Inflammatory macrophage treated with lipopolysaccharide for 4 hours (primary cell): Measurements from ENCODE around the gene AEN.

Source experiments
- DNase-seq: peaks from one replicate; pipeline ENCODE4 v3.0.0-alpha.2; 2020

AEN gene

GRCh38 chr15:88615303-88616107, 5.6 kb upstream of the AEN start:
- DNase-seq, result no peak

- DNase-seq, result no peak
Measured at GRCh38 chr15:88616240-88616639, 4.9 kb upstream of the AEN start.

GRCh38 chr15:88617031-88617722, 4.0 kb upstream of the AEN start:
- no peak for DNase-seq

- DNase-seq, result no peak
Measured at GRCh38 chr15:88617790-88618189, 3.4 kb upstream of the AEN start.

GRCh38 chr15:88618686-88619085, 2.5 kb upstream of the AEN start:
- DNase-seq, result no peak

GRCh38 chr15:88619796-88620195, 1.3 kb upstream of the AEN start:
- no peak for DNase-seq

GRCh38 chr15:88621789-88622604, 857 bp downstream of the AEN start:
- DNase-seq, result peak; percentile 69

GRCh38 chr15:88622605-88622975, 1.4 kb downstream of the AEN start:
- no peak for DNase-seq

- DNase-seq, result peak; percentile 88
Measured at GRCh38 chr15:88623061-88623460, 1.9 kb downstream of the AEN start.

GRCh38 chr15:88623632-88624031, 2.5 kb downstream of the AEN start:
- no peak for DNase-seq

GRCh38 chr15:88624156-88624970, 3.2 kb downstream of the AEN start:
- peak; percentile 69 for DNase-seq

GRCh38 chr15:88624971-88625490, 3.9 kb downstream of the AEN start:
- no peak for DNase-seq

GRCh38 chr15:88625943-88626741, 5.0 kb downstream of the AEN start:
- DNase-seq, result no peak

GRCh38 chr15:88627463-88627862, 6.3 kb downstream of the AEN start:
- no peak for DNase-seq

- no peak for DNase-seq
Measured at GRCh38 chr15:88628018-88628654, 7.0 kb downstream of the AEN start.

- DNase-seq, result no peak
Measured at GRCh38 chr15:88629071-88629470, 7.9 kb downstream of the AEN start.

- no peak for DNase-seq
Measured at GRCh38 chr15:88630141-88630721, 9.1 kb downstream of the AEN start.

GRCh38 chr15:88630798-88631463, 9.8 kb downstream of the AEN start:
- no peak for DNase-seq

- DNase-seq, result no peak
Measured at GRCh38 chr15:88631464-88632028, 10.4 kb downstream of the AEN start.

- DNase-seq, result peak; percentile 81
Measured at GRCh38 chr15:88632797-88633196, 11.7 kb downstream of the AEN start.
